Amygdala (tissue), 56 donors: ENCODE measurements around the gene HLF.

Experiments
- DNase-seq, 56 donors: peaks; one replicate each; lab custom pipeline; 2025; lab: John Stamatoyannopoulos, UW

HLF gene

GRCh38 chr17:55249861-55250260 lies 14.9 kb upstream of the HLF start:
- no peak for DNase-seq

- DNase-seq: no peak
Observed at GRCh38 chr17:55254375-55254774, 10.4 kb upstream of the HLF start.

- DNase-seq: no peak
Observed at GRCh38 chr17:55258578-55259135, 6.1 kb upstream of the HLF start.

GRCh38 chr17:55259684-55260111 lies 5.1 kb upstream of the HLF start:
- peak in 2 of 56 donors; percentile 26 to 40 for DNase-seq

- DNase-seq: no peak
Observed at GRCh38 chr17:55261311-55261710, 3.4 kb upstream of the HLF start.

GRCh38 chr17:55263569-55264277 lies 1.0 kb upstream of the HLF start:
- DNase-seq: no peak

GRCh38 chr17:55264278-55264644 lies 499 bp upstream of the HLF start:
- peak in 3 of 56 donors; percentile 5 to 38 (median 7) for DNase-seq

- peak in 3 of 56 donors; percentile 6 to 44 (median 11) for DNase-seq
Observed at GRCh38 chr17:55265311-55266021, 706 bp downstream of the HLF start.

GRCh38 chr17:55266051-55266957 lies 1.5 kb downstream of the HLF start:
- DNase-seq: peak in 19 of 56 donors; percentile 4 to 60 (median 22)

- DNase-seq: no peak
Observed at GRCh38 chr17:55266958-55267688, 2.4 kb downstream of the HLF start.

- no peak for DNase-seq
Observed at GRCh38 chr17:55267777-55268648, 3.3 kb downstream of the HLF start.

GRCh38 chr17:55268649-55269480 lies 4.1 kb downstream of the HLF start:
- no peak for DNase-seq

- no peak for DNase-seq
Observed at GRCh38 chr17:55269894-55270293, 5.1 kb downstream of the HLF start.

GRCh38 chr17:55271223-55271571 lies 6.4 kb downstream of the HLF start:
- no peak for DNase-seq

- DNase-seq: no peak
Observed at GRCh38 chr17:55271958-55272710, 7.4 kb downstream of the HLF start.

- no peak for DNase-seq
Observed at GRCh38 chr17:55272711-55273578, 8.2 kb downstream of the HLF start.
